Tracheal epithelial cell (primary cell): ENCODE results near the gene TTC5. TPM values are rescaled to one million over a fixed set of nuclear protein-coding genes. Genes with fewer than 3 reads are reported as not detected.

Source experiments
- total RNA-seq: library from RNA; depleted of rRNA; stranded (reverse); fragments of >200 nt; gene quantifications from 2 replicates; pipeline ENCODE4 v1.2.1, GENCODE V29; 2014

The TTC5 gene
- 11.1 and 11.5 TPM in 2 replicates for total RNA-seq

GRCh38 chr14:20305265-20306078 lies at the start of gene TTC5:
TSS of gene TTC5 (minus strand) at chr14:20305951. CDS start at chr14:20305937, 14 bp downstream.

GRCh38 chr14:20343092-20343861 lies 37.5 kb upstream of the TTC5 start, which contains the start of gene PARP2:
TSS of gene PARP2 (plus strand) at chr14:20343635. CDS start at chr14:20343642, 7 bp downstream.

GRCh38 chr14:20332788-20333493 lies 27.2 kb upstream of the TTC5 start, which contains the start of gene CCNB1IP1:
TSS of gene CCNB1IP1 (minus strand) at chr14:20333279. CDS start at chr14:20316523, 16,756 bp downstream.

Other genes starting within 250 kb of the TTC5 start
- not detected in 2 replicates for gene OR4L1, start 245.9 kb downstream of the TTC5 start, total RNA-seq
- not detected in 2 replicates for gene OR4K17, start 195.2 kb downstream of the TTC5 start, total RNA-seq
- gene OR4N5, start 167.1 kb downstream of the TTC5 start, total RNA-seq: not detected in 2 replicates
- gene OR11G2, start 115.1 kb downstream of the TTC5 start, total RNA-seq: not detected in 2 replicates
- gene OR11H6, start 82.2 kb downstream of the TTC5 start, total RNA-seq: not detected in 2 replicates
- gene OR11H7, start 77.0 kb downstream of the TTC5 start, total RNA-seq: not detected in 2 replicates
- gene OR11H4, start 66.7 kb downstream of the TTC5 start, total RNA-seq: under 0.01 TPM in 1 of 2 replicates, not detected in the other
- 110 and 144 TPM in 2 replicates for gene CCNB1IP1, start 27.3 kb upstream of the TTC5 start, total RNA-seq
- gene PARP2, start 37.7 kb upstream of the TTC5 start, total RNA-seq: 2.6 and 4.1 TPM in 2 replicates
- gene TEP1, start 107.5 kb upstream of the TTC5 start, total RNA-seq: 15.6 and 17.6 TPM in 2 replicates
- gene KLHL33, start 130.2 kb upstream of the TTC5 start, total RNA-seq: not detected in 2 replicates
- 16.2 and 19.3 TPM in 2 replicates for gene OSGEP, start 148.9 kb upstream of the TTC5 start, total RNA-seq
- gene APEX1, start 149.3 kb upstream of the TTC5 start, total RNA-seq: 43.4 and 45.2 TPM in 2 replicates
- 16.4 and 23.4 TPM in 2 replicates for gene PIP4P1, start 155.5 kb upstream of the TTC5 start, total RNA-seq
- gene PNP, start 163.5 kb upstream of the TTC5 start, total RNA-seq: 95.3 and 110 TPM in 2 replicates
- not detected in 2 replicates for gene RNASE10, start 199.6 kb upstream of the TTC5 start, total RNA-seq